Brain pericyte (primary cell): ENCODE data around the gene LKAAEAR1.
"Not testable (repeated sequence)": the region's sequence is repeated elsewhere in the genome, so short reads cannot be mapped to it uniquely, and the experiment has no call there.

Experiments
- DNase-seq: peaks from one replicate; pipeline ENCODE4 v3.0.0-alpha.2; 2012; ENCODE audit warnings: low read depth, low spot score

LKAAEAR1 gene

GRCh38 chr20:64098471-64099013 lies 14.3 kb upstream of the LKAAEAR1 start:
- no peak for DNase-seq

- DNase-seq: no peak
Observed at GRCh38 chr20:64096535-64096934, 12.3 kb upstream of the LKAAEAR1 start.

GRCh38 chr20:64095927-64096326 lies 11.7 kb upstream of the LKAAEAR1 start:
- no peak for DNase-seq

GRCh38 chr20:64095455-64095854 lies 11.3 kb upstream of the LKAAEAR1 start:
- DNase-seq: no peak

GRCh38 chr20:64093013-64093503 lies 8.9 kb upstream of the LKAAEAR1 start:
- DNase-seq: no peak

- no peak for DNase-seq
Observed at GRCh38 chr20:64092258-64093012, 8.2 kb upstream of the LKAAEAR1 start.

- no peak for DNase-seq
Observed at GRCh38 chr20:64091770-64092169, 7.6 kb upstream of the LKAAEAR1 start.

- DNase-seq: no peak
Observed at GRCh38 chr20:64091340-64091739, 7.1 kb upstream of the LKAAEAR1 start.

- no peak for DNase-seq
Observed at GRCh38 chr20:64090165-64090564, 6.0 kb upstream of the LKAAEAR1 start.

GRCh38 chr20:64088586-64088985 lies 4.4 kb upstream of the LKAAEAR1 start:
- DNase-seq: not testable (repeated sequence)

GRCh38 chr20:64087226-64087825 lies 3.1 kb upstream of the LKAAEAR1 start:
- DNase-seq: not testable (repeated sequence)

GRCh38 chr20:64086801-64087200 lies 2.6 kb upstream of the LKAAEAR1 start:
- no peak for DNase-seq

GRCh38 chr20:64084685-64085152 lies 521 bp upstream of the LKAAEAR1 start:
- DNase-seq: no peak

- DNase-seq: no peak
Observed at GRCh38 chr20:64083378-64083803, 807 bp downstream of the LKAAEAR1 start.

GRCh38 chr20:64082820-64083377 lies 1.3 kb downstream of the LKAAEAR1 start:
- DNase-seq: no peak

- no peak for DNase-seq
Observed at GRCh38 chr20:64082126-64082731, 2.0 kb downstream of the LKAAEAR1 start.

GRCh38 chr20:64081624-64081964 lies 2.6 kb downstream of the LKAAEAR1 start:
- DNase-seq: no peak

- DNase-seq: no peak
Observed at GRCh38 chr20:64080813-64081623, 3.2 kb downstream of the LKAAEAR1 start.

GRCh38 chr20:64080013-64080812 lies 4.0 kb downstream of the LKAAEAR1 start, which contains the start of gene OPRL1:
OPRL1 (plus strand) TSS chr20:64080082; CDS start chr20:64092721, 12,639 bp downstream.
- DNase-seq: no peak
